ENCODE measurements around the gene AVEN. TPM values are rescaled to one million over a fixed set of nuclear protein-coding genes. Genes with fewer than 3 reads are reported as not detected.

Gene AVEN
- total RNA-seq = 10 to 100 TPM in 1 of 2 experiments, 1 to 10 TPM in 1; 8.9 to 11.8 TPM

- CTCF ChIA-PET = interaction anchor here (0.6 to 1.8 kb wide), 6 partner anchors 20 to 1472 kb away, joined by 3 to 4 read pairs (median 3); partner anchors contain the start of genes EMC4 and KATNBL1
- peak; percentile 79 for ATAC-seq
- peaks cover 30% of the 10 kb centered on the region for H3K4me1 Mint-ChIP-seq
- H3K27ac Mint-ChIP-seq = peak within 1 kb of the TSS; percentile 88
- H3K27me3 Mint-ChIP-seq = no peaks in the 10 kb centered on the region
- H3K4me3 Mint-ChIP-seq = peak within 1 kb of the TSS; percentile 84
- no peaks in the 10 kb centered on the region for H3K9me3 Mint-ChIP-seq (ENCODE audit: low read depth)
- peaks cover 2% of the 10 kb centered on the region for H3K36me3 Mint-ChIP-seq
- peak; percentile 66 for DNase-seq
Observed at GRCh38 chr15:34038871-34039789, at the start of gene AVEN. TSS of gene AVEN (minus strand) at chr15:34039204. CDS start at chr15:34039046, 158 bp downstream.

DNA sequence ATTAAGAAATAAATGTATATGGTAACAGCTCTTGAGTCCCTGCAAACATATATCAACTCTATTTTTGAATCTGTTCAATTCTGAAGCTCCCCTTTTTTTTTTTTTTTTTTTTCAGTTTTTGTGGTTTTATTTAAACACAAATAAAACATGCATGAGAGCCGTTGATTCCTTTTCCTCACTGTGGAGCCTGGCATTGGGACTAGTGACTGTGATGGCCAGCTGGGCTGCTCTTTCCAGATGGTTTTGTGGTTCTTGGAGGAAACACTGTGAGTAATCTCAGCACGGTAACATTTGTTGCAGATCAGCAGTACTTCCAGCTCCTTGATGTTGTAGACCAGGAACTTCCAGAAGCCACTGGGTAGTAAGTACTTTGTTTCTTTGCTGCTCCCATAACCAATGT lies 46.7 kb upstream of the AVEN start:
- CTCF ChIA-PET = interaction anchor here (0.6 kb wide), 1 partner anchor 126 kb away, joined by 3 read pairs; no protein-coding TSS in a partner anchor
- no peak for ATAC-seq
- H3K36me3 Mint-ChIP-seq = peaks cover 40% of the 10 kb centered on the region
- DNase-seq = no peak
- no peaks in the 10 kb centered on the region for H3K9me3 Mint-ChIP-seq (ENCODE audit: low read depth)
- H3K4me1 Mint-ChIP-seq = no peaks in the 10 kb centered on the region
- H3K27me3 Mint-ChIP-seq = no peaks in the 10 kb centered on the region
- H3K4me3 Mint-ChIP-seq = no peak overlapping the region
- no peak overlapping the region for H3K27ac Mint-ChIP-seq

DNA sequence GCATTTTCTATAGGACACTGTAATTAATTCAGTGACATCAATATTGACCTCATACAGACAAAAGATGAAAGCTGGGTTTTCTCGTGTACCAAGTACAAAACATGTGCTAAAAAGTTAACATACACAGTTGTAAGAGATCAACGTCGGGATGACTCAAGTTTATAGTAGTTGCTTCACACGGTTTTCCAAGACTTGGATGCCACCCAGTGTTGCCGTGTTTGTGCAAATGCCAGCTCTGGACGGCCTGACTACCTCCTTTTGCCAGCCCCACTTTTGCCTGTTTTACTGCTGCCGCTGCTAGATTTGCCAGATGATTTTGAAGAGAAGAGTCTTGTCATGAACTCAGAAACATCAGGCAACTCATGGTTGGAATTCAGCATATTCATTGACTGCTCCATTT lies 45.1 kb upstream of the AVEN start:
- no peak for DNase-seq
- no peaks in the 10 kb centered on the region for H3K4me1 Mint-ChIP-seq
- H3K27me3 Mint-ChIP-seq = no peaks in the 10 kb centered on the region
- no peak for ATAC-seq
- no peaks in the 10 kb centered on the region for H3K9me3 Mint-ChIP-seq (ENCODE audit: low read depth)
- no peak overlapping the region for H3K27ac Mint-ChIP-seq
- CTCF ChIA-PET = no interaction called here
- H3K36me3 Mint-ChIP-seq = peaks cover 33% of the 10 kb centered on the region
- H3K4me3 Mint-ChIP-seq = no peak overlapping the region

- Mint-ChIP-seq H3K27me3 (no peaks in the 10 kb centered on the region), H3K27ac (no peak overlapping the region), H3K36me3 (peaks cover 13% of the 10 kb centered on the region), H3K9me3 (ENCODE audit: low read depth) (no peaks in the 10 kb centered on the region), H3K4me3 (no peak overlapping the region), H3K4me1 (no peaks in the 10 kb centered on the region)
- CTCF ChIA-PET = interaction anchor here (1.3 kb wide), 1 partner anchor 18 kb away, joined by 8 read pairs; no protein-coding TSS in a partner anchor
- DNase-seq (no peak), ATAC-seq (no peak)
Observed at GRCh38 chr15:34079904-34080303, 40.9 kb upstream of the AVEN start.

DNA sequence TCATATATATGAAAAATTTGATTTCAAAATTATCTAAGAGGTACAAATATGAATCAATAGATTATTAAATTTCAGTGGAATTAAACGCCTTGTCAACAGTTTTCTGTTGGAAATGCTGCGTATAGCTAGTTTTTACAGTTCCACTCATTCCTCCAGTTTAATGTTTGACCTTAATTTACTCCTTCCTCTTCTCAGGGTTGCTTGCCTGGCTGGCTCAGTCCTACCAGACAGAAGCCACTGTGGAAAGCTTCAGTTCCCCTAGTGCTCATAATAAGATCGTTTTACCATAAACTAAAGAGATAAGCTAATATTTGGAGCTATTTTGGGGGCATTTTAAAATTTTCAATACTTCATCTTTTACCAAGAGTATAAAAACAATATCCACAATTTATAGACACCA lies 39.9 kb upstream of the AVEN start:
- Mint-ChIP-seq H3K27me3 (no peaks in the 10 kb centered on the region), H3K4me3 (no peak overlapping the region), H3K9me3 (ENCODE audit: low read depth) (no peaks in the 10 kb centered on the region), H3K36me3 (peaks cover 8% of the 10 kb centered on the region), H3K27ac (no peak overlapping the region), H3K4me1 (no peaks in the 10 kb centered on the region)
- no peak for ATAC-seq
- DNase-seq = no peak
- CTCF ChIA-PET = interaction anchor here (1.0 kb wide), 1 partner anchor 131 kb away, joined by 3 read pairs; the partner anchor contains the start of gene KATNBL1

DNA sequence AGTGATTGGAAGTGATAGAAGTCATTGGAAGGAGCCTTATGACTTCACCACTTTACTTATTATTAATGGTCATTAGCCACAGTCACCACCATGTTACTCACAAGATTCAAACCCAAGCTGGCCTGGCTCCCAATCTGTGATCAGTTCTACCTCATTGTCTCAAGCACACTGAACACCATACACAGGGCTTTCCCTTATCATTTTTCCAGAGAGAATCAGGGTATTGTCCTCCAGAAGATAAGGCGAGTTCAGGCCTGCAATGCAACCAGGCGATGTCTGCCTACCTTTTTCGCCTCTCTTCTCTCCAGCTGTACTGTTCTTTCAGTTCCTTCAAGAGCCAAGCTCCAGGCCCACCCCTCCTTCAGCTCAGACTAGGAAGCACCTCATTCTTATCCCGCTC lies 37.8 kb upstream of the AVEN start:
- DNase-seq = no peak
- no peak for ATAC-seq
- Mint-ChIP-seq H3K4me1 (no peaks in the 10 kb centered on the region), H3K4me3 (no peak overlapping the region), H3K27me3 (no peaks in the 10 kb centered on the region), H3K36me3 (peaks cover 3% of the 10 kb centered on the region), H3K27ac (no peak overlapping the region), H3K9me3 (ENCODE audit: low read depth) (no peaks in the 10 kb centered on the region)
- CTCF ChIA-PET = no interaction called here

GRCh38 chr15:34070003-34070402 lies 31.0 kb upstream of the AVEN start:
- CTCF ChIA-PET = no interaction called here
- H3K27me3 Mint-ChIP-seq = no peaks in the 10 kb centered on the region
- H3K9me3 Mint-ChIP-seq (ENCODE audit: low read depth) = no peaks in the 10 kb centered on the region
- no peak overlapping the region for H3K27ac Mint-ChIP-seq
- DNase-seq (no peak), ATAC-seq (no peak)
- H3K4me3 Mint-ChIP-seq = no peak overlapping the region
- H3K4me1 Mint-ChIP-seq = no peaks in the 10 kb centered on the region
- no peaks in the 10 kb centered on the region for H3K36me3 Mint-ChIP-seq

GRCh38 chr15:34065941-34066340 lies 26.9 kb upstream of the AVEN start:
- DNase-seq = no peak
- Mint-ChIP-seq H3K27me3 (no peaks in the 10 kb centered on the region), H3K27ac (no peak overlapping the region), H3K4me1 (peaks cover 24% of the 10 kb centered on the region), H3K36me3 (no peaks in the 10 kb centered on the region), H3K4me3 (no peak overlapping the region), H3K9me3 (ENCODE audit: low read depth) (no peaks in the 10 kb centered on the region)
- ATAC-seq = no peak
- CTCF ChIA-PET = interaction anchor here (1.2 kb wide), 1 partner anchor 144 kb away, joined by 6 read pairs; the partner anchor contains the start of gene KATNBL1

- no peaks in the 10 kb centered on the region for H3K9me3 Mint-ChIP-seq (ENCODE audit: low read depth)
- H3K4me3 Mint-ChIP-seq = no peak overlapping the region
- CTCF ChIA-PET = interaction anchor here (1.2 kb wide), 1 partner anchor 144 kb away, joined by 6 read pairs; the partner anchor contains the start of gene KATNBL1
- H3K27me3 Mint-ChIP-seq = no peaks in the 10 kb centered on the region
- H3K4me1 Mint-ChIP-seq = peaks cover 24% of the 10 kb centered on the region
- ATAC-seq (no peak), DNase-seq (no peak)
- H3K36me3 Mint-ChIP-seq = no peaks in the 10 kb centered on the region
- H3K27ac Mint-ChIP-seq = no peak overlapping the region
Observed at GRCh38 chr15:34065261-34065660, 26.3 kb upstream of the AVEN start.

GRCh38 chr15:34064438-34064837 lies 25.4 kb upstream of the AVEN start:
- ATAC-seq = peak; percentile 9
- DNase-seq = no peak
- Mint-ChIP-seq H3K4me1 (peaks cover 24% of the 10 kb centered on the region), H3K9me3 (ENCODE audit: low read depth) (no peaks in the 10 kb centered on the region), H3K27ac (no peak overlapping the region), H3K36me3 (no peaks in the 10 kb centered on the region), H3K27me3 (no peaks in the 10 kb centered on the region), H3K4me3 (no peak overlapping the region)
- CTCF ChIA-PET = interaction anchor here (6.0 kb wide), 1 partner anchor 146 kb away, joined by 60 read pairs; the partner anchor contains the start of gene KATNBL1

DNA sequence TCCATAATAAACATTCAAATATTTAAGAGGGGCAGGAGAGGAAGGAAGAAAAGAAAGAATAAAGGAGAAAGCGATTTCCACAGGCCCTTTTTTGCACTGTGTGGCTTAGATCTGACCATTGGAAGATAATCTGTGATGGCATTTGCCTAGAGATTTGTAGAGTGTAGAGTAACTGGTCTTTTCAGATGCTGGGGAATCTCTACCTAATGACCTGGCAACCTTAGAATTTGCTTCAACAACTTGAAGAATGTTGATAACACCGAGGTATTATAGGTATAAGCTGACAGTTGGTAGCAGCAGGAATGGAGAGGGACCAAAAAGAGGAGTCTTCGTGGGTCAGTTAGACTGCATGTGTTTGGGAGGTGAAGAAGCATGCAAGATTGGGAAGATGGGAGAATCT lies 20.9 kb upstream of the AVEN start:
- Mint-ChIP-seq H3K36me3 (no peaks in the 10 kb centered on the region), H3K27me3 (no peaks in the 10 kb centered on the region), H3K27ac (no peak overlapping the region), H3K4me3 (no peak overlapping the region), H3K9me3 (ENCODE audit: low read depth) (no peaks in the 10 kb centered on the region), H3K4me1 (peaks cover 24% of the 10 kb centered on the region)
- DNase-seq = no peak
- CTCF ChIA-PET = interaction anchor here (1.3 to 6.0 kb wide), 3 partner anchors 49 to 181 kb away, joined by 4 to 60 read pairs (median 7); partner anchors contain the start of gene KATNBL1
- no peak for ATAC-seq

DNA sequence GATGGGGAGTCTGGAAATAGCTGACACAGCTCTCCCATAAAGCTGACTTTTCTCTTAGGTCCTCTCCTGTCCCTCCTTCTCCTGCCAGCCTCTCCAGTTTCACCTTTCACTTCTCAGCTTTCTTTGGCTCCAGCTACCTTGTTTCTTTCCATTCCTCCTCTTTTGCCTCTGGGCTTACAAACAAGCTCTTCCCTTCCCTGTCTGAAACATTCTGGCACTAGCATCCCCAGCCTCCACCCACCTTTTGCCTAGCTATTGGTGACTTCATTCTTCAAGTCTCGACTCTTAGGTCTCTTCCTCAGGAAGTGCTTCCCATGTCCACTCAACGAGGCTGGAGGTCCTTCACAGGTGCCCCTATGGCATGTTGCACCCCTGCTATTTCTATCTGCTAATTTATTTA lies 20.5 kb upstream of the AVEN start:
- CTCF ChIA-PET = interaction anchor here (0.6 to 6.0 kb wide), 3 partner anchors 151 to 937 kb away, joined by 3 to 60 read pairs (median 4); partner anchors contain the start of gene KATNBL1
- Mint-ChIP-seq H3K4me1 (peaks cover 21% of the 10 kb centered on the region), H3K9me3 (ENCODE audit: low read depth) (no peaks in the 10 kb centered on the region), H3K27ac (no peak overlapping the region), H3K27me3 (no peaks in the 10 kb centered on the region), H3K36me3 (no peaks in the 10 kb centered on the region), H3K4me3 (no peak overlapping the region)
- DNase-seq (no peak), ATAC-seq (no peak)

DNA sequence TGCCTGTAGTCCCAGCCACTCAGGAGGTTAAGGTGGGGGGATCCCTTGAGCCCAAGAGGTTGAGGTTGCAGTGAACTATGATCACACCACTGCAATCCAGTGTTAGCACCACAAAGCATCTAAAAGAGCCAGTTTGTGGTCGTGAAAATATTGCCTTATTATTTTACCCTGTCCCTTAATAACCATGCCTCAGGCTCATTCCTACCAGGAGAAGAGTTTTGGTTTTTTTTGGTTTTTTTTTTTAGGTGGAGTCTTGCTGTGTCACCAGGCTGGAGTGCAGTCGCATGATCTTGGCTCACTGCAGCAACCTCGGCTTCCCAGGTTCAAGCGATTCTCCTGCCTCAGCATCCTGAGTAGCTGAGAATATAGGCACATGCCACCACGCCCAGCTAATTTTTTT lies 17.9 kb upstream of the AVEN start:
- H3K36me3 Mint-ChIP-seq = no peaks in the 10 kb centered on the region
- ATAC-seq (no peak), DNase-seq (no peak)
- H3K4me3 Mint-ChIP-seq = no peak overlapping the region
- no peaks in the 10 kb centered on the region for H3K27me3 Mint-ChIP-seq
- H3K27ac Mint-ChIP-seq = no peak overlapping the region
- peaks cover 3% of the 10 kb centered on the region for H3K4me1 Mint-ChIP-seq
- H3K9me3 Mint-ChIP-seq (ENCODE audit: low read depth) = no peaks in the 10 kb centered on the region
- CTCF ChIA-PET = no interaction called here

Data from activated CD8-positive, alpha-beta memory T cell treated with anti-CD3 and anti-CD28 coated beads, Interleukin-2, amount 10 ng/mL, durations not matched to agents 7 days and 5 days (primary cell).